ENCODE measurements around the gene RNU4-1.
A peak's percentile ranks its signal among the peaks of the same experiment; 100 is the strongest.

Gene RNU4-1

DNA sequence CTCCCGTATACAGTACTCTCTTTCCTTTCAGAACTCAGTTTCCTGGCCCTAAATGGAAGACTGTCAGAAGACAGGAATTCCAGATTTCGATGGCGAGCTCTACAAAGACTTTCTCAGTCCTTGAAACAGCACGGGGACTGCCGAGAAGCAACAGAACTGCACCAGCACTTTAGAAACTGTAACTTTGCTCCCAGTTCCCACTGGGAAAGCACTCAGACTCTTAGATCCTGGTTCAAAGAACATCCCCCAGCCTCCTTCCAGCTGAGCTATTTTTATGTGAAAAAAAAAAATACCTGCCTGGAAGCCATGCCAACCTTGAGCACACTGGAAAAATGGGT, 29.3 kb downstream of the RNU4-1 start:
- TF ChIP-seq, protein P1, sequence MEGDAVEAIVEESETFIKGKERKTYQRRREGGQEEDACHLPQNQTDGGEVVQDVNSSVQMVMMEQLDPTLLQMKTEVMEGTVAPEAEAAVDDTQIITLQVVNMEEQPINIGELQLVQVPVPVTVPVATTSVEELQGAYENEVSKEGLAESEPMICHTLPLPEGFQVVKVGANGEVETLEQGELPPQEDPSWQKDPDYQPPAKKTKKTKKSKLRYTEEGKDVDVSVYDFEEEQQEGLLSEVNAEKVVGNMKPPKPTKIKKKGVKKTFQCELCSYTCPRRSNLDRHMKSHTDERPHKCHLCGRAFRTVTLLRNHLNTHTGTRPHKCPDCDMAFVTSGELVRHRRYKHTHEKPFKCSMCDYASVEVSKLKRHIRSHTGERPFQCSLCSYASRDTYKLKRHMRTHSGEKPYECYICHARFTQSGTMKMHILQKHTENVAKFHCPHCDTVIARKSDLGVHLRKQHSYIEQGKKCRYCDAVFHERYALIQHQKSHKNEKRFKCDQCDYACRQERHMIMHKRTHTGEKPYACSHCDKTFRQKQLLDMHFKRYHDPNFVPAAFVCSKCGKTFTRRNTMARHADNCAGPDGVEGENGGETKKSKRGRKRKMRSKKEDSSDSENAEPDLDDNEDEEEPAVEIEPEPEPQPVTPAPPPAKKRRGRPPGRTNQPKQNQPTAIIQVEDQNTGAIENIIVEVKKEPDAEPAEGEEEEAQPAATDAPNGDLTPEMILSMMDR (IDR thresholded peaks at IDR 0.05; ENCODE audit: insufficient read depth, low read depth, low read length, missing control alignments) = no peak
- no peak for DNase-seq (ENCODE audit: low read depth)
- H3K4me3 ChIP-seq (ENCODE audit: low read length) = peak overlapping the region; percentile 78

DNA sequence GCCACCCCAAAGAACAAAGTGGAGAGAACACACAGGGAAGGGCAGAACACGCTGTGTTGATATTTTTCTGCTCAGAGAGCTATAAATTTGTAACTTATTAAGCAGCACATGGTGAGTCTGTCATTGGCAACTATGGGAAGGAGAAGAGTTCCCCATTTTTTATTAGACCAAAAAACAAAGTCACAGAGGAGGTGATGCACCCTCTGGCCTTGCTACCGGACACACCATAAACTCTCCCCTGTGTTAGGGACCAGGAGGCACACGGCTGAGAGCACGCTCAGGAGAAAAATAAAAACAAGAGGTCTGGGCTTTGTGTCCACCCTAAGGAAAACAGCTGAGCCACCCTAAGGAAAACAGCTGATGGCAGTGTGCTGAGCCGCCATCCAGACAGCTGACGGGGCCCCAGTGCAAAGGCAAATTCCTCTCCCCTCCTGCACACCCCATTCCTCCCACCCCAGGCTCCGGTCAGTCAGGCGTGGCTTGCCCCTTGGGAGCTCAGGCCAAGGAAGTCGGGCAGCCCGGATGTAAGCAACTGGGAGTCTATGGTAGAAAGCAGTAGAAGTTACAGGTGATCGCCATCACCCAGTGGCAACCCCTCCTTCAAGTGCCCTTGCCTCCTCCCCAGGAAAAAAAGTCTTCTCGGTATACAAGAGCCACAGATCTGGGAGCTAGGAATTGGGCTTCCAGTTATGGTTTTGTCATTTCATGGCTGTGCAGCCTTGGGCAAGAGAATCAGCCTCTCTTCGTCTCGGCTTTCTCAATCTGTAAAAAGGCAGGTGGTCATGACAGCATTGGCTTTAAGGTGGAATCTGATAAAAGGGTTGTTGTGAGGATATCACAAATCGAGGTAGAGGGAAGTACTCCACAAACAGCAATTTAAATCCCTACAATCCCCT, 29.9 kb downstream of the RNU4-1 start:
- H3K4me3 ChIP-seq (ENCODE audit: low read length) = peak overlapping the region; percentile 78
- no peak for DNase-seq (ENCODE audit: low read depth)
- TF ChIP-seq, protein P1 (IDR thresholded peaks at IDR 0.05; ENCODE audit: insufficient read depth, low read depth, low read length, missing control alignments) = no peak

DNA sequence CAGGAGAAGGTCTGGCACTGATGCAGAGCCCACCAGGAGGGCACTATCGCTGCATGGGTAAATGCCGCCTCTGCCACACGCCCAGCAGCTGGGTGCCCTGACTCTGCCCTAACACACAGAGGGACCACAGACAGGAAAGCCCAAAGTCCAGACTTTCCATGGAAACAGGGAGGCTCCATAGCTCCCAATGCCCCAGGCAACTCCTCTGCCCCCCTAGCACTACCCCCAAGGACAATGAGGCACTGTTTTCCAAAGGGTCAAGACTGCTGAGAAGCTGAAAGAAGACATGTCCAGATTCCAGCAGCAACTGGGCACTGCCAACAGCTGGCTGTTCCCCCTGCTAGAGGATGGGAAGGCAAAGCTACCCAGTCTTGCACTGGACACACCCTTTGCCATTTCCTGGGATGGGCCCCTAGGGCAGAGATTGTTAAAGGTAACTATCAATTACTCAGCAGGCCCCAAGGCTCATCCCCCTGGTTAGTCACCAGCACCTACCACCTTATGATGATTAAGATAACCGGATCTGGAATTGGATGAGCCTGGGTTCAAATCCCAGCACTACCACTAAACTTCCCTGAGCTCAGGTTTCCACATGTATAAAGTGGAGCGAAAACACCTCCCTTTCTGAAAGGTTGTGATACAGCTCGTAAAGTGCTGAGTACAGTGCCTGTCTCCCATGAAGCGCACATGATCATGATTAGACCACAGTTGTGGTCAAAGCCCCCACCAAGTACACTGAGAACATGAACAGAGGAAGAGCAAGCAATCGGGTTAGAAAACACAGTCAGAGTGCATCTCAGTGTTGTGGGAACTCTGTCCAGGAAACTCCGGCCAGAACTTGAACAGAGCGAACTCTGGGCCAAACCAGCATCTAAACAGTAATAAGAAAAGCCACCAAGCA, 30.8 kb downstream of the RNU4-1 start:
- DNase-seq (ENCODE audit: low read depth) = peak; percentile 97
- TF ChIP-seq, protein P1 (IDR thresholded peaks at IDR 0.05; ENCODE audit: insufficient read depth, low read depth, low read length, missing control alignments) = no peak
- peak overlapping the region; percentile 78 for H3K4me3 ChIP-seq (ENCODE audit: low read length)

DNA sequence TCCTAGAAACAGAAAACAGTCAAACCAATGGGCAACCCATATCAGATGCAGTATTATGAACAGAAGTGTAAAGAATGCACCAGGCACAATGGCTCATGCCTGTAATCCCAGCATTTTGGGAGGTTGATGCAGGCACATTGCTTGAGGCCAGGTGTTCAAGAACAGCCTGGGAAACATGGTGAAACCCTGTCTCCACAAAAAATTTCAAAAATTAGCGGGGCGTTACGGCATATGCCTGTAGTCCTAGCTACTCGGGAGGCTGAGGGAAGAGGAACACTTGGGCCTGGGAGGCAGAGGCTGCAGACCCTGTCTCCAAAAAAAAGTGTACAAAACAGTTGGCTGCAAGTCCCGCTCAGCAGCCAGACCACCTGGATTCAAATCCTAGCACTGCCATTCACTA, 32.4 kb downstream of the RNU4-1 start:
- TF ChIP-seq, protein P1 (IDR thresholded peaks at IDR 0.05; ENCODE audit: insufficient read depth, low read depth, low read length, missing control alignments) = no peak
- DNase-seq (ENCODE audit: low read depth) = no peak
- H3K4me3 ChIP-seq (ENCODE audit: low read length) = no peak overlapping the region

DNA sequence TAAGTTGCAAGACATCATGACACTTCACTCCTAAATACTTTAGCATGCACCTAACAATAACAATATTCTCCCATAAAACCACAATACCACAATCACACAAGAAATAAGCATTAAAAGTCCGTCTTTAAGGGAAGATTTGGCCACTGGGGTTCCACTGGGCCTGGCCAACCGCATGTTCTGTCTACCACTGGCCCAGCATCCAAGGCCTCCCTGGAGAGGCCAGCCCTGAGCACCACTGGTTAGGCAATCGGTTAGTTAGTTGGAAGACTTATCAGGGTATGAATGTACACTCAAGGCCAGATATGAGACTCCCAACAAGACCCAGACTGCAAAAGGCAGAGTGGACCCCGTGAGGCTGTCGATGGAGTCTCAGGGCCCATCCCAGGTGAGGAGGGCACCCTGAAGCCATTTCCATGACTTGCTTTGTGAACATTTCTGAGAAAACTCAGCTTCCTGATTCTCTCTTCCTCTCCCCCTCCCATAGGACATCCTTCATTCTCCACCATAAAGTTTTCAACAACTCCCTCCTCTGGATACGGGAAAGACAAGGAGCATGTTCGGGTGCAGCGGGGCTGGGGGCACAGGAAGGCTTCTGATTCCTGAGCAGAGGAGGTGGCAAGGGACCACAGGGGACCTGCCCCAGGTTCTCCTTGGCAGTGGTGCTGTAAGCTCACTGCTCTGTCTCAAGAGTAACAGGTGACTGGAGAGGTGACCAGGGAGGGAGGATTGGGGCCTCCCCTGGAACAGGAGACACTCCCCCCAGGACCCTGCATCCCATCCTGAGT, 33.4 kb downstream of the RNU4-1 start:
- no peak for DNase-seq (ENCODE audit: low read depth)
- TF ChIP-seq, protein P1 (IDR thresholded peaks at IDR 0.05; ENCODE audit: insufficient read depth, low read depth, low read length, missing control alignments) = no peak
- H3K4me3 ChIP-seq (ENCODE audit: low read length) = no peak overlapping the region

DNA sequence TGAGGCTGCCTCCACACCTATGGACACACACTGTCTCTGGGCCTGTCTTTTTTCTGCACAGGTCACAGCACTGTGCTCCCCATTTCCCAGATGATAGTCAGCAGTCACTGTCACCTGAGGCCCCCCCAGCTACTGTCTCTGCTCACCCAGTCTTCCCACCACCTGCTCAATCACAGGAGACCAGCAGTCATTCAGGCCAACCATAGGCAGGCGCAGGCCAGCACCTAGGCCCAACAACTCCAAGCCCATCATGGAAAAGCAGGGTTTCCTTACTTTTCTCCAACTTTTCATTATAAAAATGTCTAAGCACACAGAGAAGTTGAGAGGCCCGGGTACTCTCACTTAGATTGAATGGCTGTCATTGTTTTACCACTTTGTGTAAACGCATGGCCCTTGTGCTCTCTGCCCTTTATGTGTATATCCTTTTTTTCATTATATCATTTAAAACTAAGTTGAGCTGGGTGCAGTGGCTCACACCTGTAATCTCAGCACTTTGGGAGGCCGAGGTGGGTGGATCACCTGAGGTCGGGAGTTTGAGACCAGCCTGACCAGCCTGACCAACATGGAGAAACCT, 34.6 kb downstream of the RNU4-1 start:
- no peak for DNase-seq (ENCODE audit: low read depth)
- TF ChIP-seq, protein P1 (IDR thresholded peaks at IDR 0.05; ENCODE audit: insufficient read depth, low read depth, low read length, missing control alignments) = no peak
- H3K4me3 ChIP-seq (ENCODE audit: low read length) = no peak overlapping the region
